ENCODE results near the gene GAS2L1. TPM values are rescaled to one million over a fixed set of nuclear protein-coding genes. Genes with fewer than 3 reads are reported as not detected.

Gene GAS2L1
- total and polyA plus RNA-seq, 2 donors (not counting 1 experiment from before 2014, with no cell fraction given) = 0.25 TPM; not detected in 1

GRCh38 chr22:29266564-29267461 is 39.6 kb upstream of the GAS2L1 start:
- peak overlapping the region; percentile 76 for H3K27ac Mint-ChIP-seq
- DNase-seq = no peak
- peak overlapping the region; percentile 96 for H3K9ac ChIP-seq (ENCODE audit: low read length)
- 36% methylated on average over 7 of the region's 13 CpGs for WGBS (ENCODE audit: insufficient coverage)
- peak overlapping the region; percentile 93 for H3K4me3 Mint-ChIP-seq
- H3K79me2 ChIP-seq (ENCODE audit: control insufficient read depth, insufficient read depth, low read length) = peaks cover 54% of the 10 kb centered on the region
- H2AFZ ChIP-seq (ENCODE audit: insufficient read depth, low read depth, low read length, poor library complexity, severe bottlenecking) = peak overlapping the region; percentile 93
- no peaks in the 10 kb centered on the region for H3K9me3 ChIP-seq (ENCODE audit: control extremely low read depth in 1 of 3, control insufficient read depth in 2 of 3, insufficient read depth in 1 of 3, low read length in 2 of 3)
- peaks cover 40% of the 10 kb centered on the region for H3K4me1 Mint-ChIP-seq
- peaks cover 35 to 43% of the 10 kb centered on the region in 2 donors for H3K4me1 ChIP-seq (ENCODE audit: control insufficient read depth in 2 of 2, insufficient read depth in 2 of 2, low read length in 2 of 2)
- no peaks in the 10 kb centered on the region for H3K27me3 Mint-ChIP-seq
- peaks cover 31% of the 10 kb centered on the region for H4K20me1 ChIP-seq (ENCODE audit: control insufficient read depth, insufficient read depth, low read length, poor library complexity, severe bottlenecking)
- CTCF ChIA-PET = no interaction called here
- no peaks in the 10 kb centered on the region for H3K27me3 ChIP-seq (replicated peaks in 1 of 4; ENCODE audit: control extremely low read depth in 1 of 4, control insufficient read depth in 3 of 4, insufficient read depth in 4 of 4, low read length in 3 of 4)
- peaks cover 0 to 4% of the 10 kb centered on the region in 2 experiments for H3K36me3 ChIP-seq (replicated peaks in 1 of 2; ENCODE audit: control extremely low read depth in 1 of 2, control insufficient read depth in 1 of 2, extremely low read depth in 1 of 2, insufficient read depth in 2 of 2, low read length in 1 of 2)
- no peaks in the 10 kb centered on the region for H3K9me3 Mint-ChIP-seq (ENCODE audit: insufficient read depth)
- ATAC-seq (ENCODE audit: low read depth) = no peak
- H3K4me2 ChIP-seq (replicated peaks; ENCODE audit: low read depth, low read length, poor library complexity, severe bottlenecking) = peak overlapping the region; percentile 94
- POLR2A ChIA-PET = interaction anchor here (0.6 kb wide), 1 partner anchor 491 kb away, joined by 11 read pairs; no protein-coding TSS in a partner anchor
- intact Hi-C loops (cut with micrococcal nuclease) = loop anchor here (5.0 kb wide), 4 partner anchors 120 to 615 kb away; partner anchors contain the start of genes AP1B1, MTMR3, NF2 and UQCR10
- no peak for TF ChIP-seq EZH2 (IDR thresholded peaks at IDR 0.05; ENCODE audit: borderline replicate concordance, insufficient read depth, low read depth, low read length, poor library complexity, severe bottlenecking)
- TF ChIP-seq CTCF (IDR thresholded peaks at IDR 0.05) = no peak
- peak overlapping the region; percentile 61 to 96 (median 80) for H3K4me3 ChIP-seq (ENCODE audit: control extremely low read depth in 1 of 5, extremely low read depth in 1 of 5, insufficient read depth in 1 of 5, low read depth in 2 of 5, low read length in 4 of 5)
- peak overlapping the region in 1 of 2 donors; percentile 99 for H3K27ac ChIP-seq (ENCODE audit: low read length in 2 of 2)

Measured in B cell (primary cell).